ENCODE results near the gene RFT1.

DNA sequence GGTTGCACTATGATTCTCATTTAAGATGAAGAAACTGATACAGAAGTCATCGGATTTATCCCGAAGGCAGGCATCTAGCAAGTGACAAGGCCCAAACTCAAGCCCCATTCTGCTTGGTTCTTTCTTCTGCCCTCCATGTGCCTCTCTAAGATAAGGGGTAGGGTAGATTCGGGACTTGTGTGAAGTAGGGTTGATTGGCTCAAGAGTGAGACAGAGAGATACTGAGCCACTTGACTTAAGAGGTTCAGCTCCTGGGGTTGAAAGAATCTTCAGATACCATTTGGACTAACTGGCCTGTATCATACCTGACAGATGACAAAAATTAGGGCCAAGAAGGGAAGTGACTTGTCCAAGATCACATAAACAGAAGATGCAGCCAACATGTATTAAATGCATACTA is 891 bp downstream of the RFT1 start:
- TF ChIP-seq, protein P1, sequence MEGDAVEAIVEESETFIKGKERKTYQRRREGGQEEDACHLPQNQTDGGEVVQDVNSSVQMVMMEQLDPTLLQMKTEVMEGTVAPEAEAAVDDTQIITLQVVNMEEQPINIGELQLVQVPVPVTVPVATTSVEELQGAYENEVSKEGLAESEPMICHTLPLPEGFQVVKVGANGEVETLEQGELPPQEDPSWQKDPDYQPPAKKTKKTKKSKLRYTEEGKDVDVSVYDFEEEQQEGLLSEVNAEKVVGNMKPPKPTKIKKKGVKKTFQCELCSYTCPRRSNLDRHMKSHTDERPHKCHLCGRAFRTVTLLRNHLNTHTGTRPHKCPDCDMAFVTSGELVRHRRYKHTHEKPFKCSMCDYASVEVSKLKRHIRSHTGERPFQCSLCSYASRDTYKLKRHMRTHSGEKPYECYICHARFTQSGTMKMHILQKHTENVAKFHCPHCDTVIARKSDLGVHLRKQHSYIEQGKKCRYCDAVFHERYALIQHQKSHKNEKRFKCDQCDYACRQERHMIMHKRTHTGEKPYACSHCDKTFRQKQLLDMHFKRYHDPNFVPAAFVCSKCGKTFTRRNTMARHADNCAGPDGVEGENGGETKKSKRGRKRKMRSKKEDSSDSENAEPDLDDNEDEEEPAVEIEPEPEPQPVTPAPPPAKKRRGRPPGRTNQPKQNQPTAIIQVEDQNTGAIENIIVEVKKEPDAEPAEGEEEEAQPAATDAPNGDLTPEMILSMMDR (conservative IDR thresholded peaks at IDR 0.05 in 1 of 2, IDR thresholded peaks at IDR 0.05 in 1 of 2; ENCODE audit: extremely low read depth in 1 of 2, insufficient read depth in 1 of 2, low read depth in 1 of 2, low read length in 2 of 2) = no peak
- TF ChIP-seq EZH2 (IDR thresholded peaks at IDR 0.05; ENCODE audit: borderline replicate concordance, low read length) = no peak

Data from mammary epithelial cell (primary cell).